Keratinocyte (primary cell): ENCODE measurements around the gene RCAN3. TPM values are rescaled to one million over a fixed set of nuclear protein-coding genes. Genes with fewer than 3 reads are reported as not detected.

ENCODE experiments used
- DNase-seq: peaks from one replicate; pipeline ENCODE4 v3.0.0-alpha.2; 2011; ENCODE audit warnings: low read depth, missing footprints, low spot score
- FAIRE-seq: peaks from 2 replicates; lab custom pipeline; 2011; peaks lifted over from hg19 to GRCh38; lab: Jason Lieb, UNC
- H2AFZ ChIP-seq: 2 replicates; pipeline ENCODE4 v1.6.0; 2012; ENCODE audit warnings: low read length, control low read depth, inconsistent platforms; ENCODE audit not compliant: control insufficient read depth
- H3K27ac ChIP-seq: 2 replicates; pipeline ENCODE4 v1.5.1; 2011; ENCODE audit warnings: low read length; ENCODE audit not compliant: control insufficient read depth, insufficient read depth
- H3K27me3 ChIP-seq: 3 replicates; pipeline ENCODE4 v1.6.0; 2011; ENCODE audit warnings: low read length; ENCODE audit not compliant: control insufficient read depth, insufficient read depth; ENCODE audit errors: extremely low read depth
- H3K36me3 ChIP-seq, 2 experiments: 2 replicates in 1 of 2; 3 replicates in 1 of 2; pipeline ENCODE4 v1.5.1; 2011; ENCODE audit warnings: low read length in 2 of 2, mild to moderate bottlenecking in 1 of 2; ENCODE audit not compliant: control insufficient read depth in 2 of 2, insufficient read depth in 2 of 2; ENCODE audit errors: extremely low read depth in 1 of 2
- H3K4me1 ChIP-seq: 3 replicates; pipeline ENCODE4 v1.5.1; 2011; ENCODE audit warnings: low read length; ENCODE audit not compliant: control insufficient read depth, insufficient read depth; ENCODE audit errors: extremely low read depth
- H3K4me2 ChIP-seq: 3 replicates; pipeline ENCODE4 v1.6.0; 2011; ENCODE audit warnings: low read depth, low read length; ENCODE audit not compliant: control insufficient read depth, insufficient read depth; ENCODE audit errors: extremely low read depth
- H3K4me3 ChIP-seq, 3 experiments: fragments of 200-600 bp in 1 of 3; sonication (generic) in 1 of 3; 2 replicates in 2 of 3; 3 replicates in 1 of 3; pipeline ENCODE4 v1.5.1; 2011 to 2016; ENCODE audit warnings: low read length in 3 of 3, mild to moderate bottlenecking in 3 of 3, control low read depth in 2 of 3, inconsistent platforms in 1 of 3, low read depth in 1 of 3, mixed read lengths in 1 of 3, mixed run types in 1 of 3, moderate library complexity in 1 of 3; ENCODE audit not compliant: control insufficient read depth in 2 of 3, insufficient read depth in 2 of 3; ENCODE audit errors: extremely low read depth in 1 of 3
- H3K79me2 ChIP-seq: 2 replicates; pipeline ENCODE4 v1.6.0; 2012; ENCODE audit warnings: low read length; ENCODE audit not compliant: control insufficient read depth, insufficient read depth
- H3K9ac ChIP-seq: 3 replicates; pipeline ENCODE4 v1.6.0; 2011; ENCODE audit warnings: low read length; ENCODE audit not compliant: control insufficient read depth, insufficient read depth; ENCODE audit errors: extremely low read depth
- H3K9me1 ChIP-seq: 3 replicates; pipeline ENCODE4 v1.6.0; 2011; ENCODE audit warnings: low read length; ENCODE audit not compliant: control insufficient read depth, insufficient read depth; ENCODE audit errors: extremely low read depth
- H3K9me3 ChIP-seq: 2 replicates; pipeline ENCODE4 v1.5.1; 2012; ENCODE audit warnings: low read depth, low read length; ENCODE audit not compliant: control insufficient read depth
- H4K20me1 ChIP-seq: 3 replicates; pipeline ENCODE4 v1.6.0; 2011; ENCODE audit warnings: low read length; ENCODE audit not compliant: control insufficient read depth, insufficient read depth; ENCODE audit errors: extremely low read depth
- EZH2 ChIP-seq: IDR thresholded peaks from one replicate; pipeline ENCODE4 v1.6.1; 2012; ENCODE audit warnings: inconsistent platforms, mild to moderate bottlenecking, low read length, moderate library complexity
- dilution Hi-C: fragments of 300-500 bp; cut with MboI; formaldehyde crosslinking; loops from one replicate; pipeline ENCODE4 v1.7.0; 2020; ENCODE audit warnings: low sequenced_read_pairs; ENCODE audit not compliant: extremely low pct_ligation_motif_present
- polyA plus RNA-seq, 5 experiments: library from polyadenylated mRNA; depleted of rRNA in 3 of 5; stranded (reverse) in 3 of 5; stranded (forward) in 1 of 5; unstranded in 1 of 5; fragments of >200 nt; gene quantifications; 1 replicate in 1 of 5; 2 replicates in 3 of 5; 3 replicates in 1 of 5; pipeline versions ENCODE4 v1.2.1 to v1.2.3, GENCODE V29; 2011 to 2012; ENCODE audit warnings: missing spikeins in 2 of 5, low read depth in 1 of 5, low replicate concordance in 1 of 5
- TF ChIP-seq, protein P1 (sequence below), 3 experiments: IDR thresholded peaks in 1 of 3; conservative IDR thresholded peaks in 1 of 3; optimal IDR thresholded peaks in 1 of 3; 2 replicates in 2 of 3; 3 replicates in 1 of 3; pipeline versions ENCODE3 to v1.5.1; 2011; ENCODE audit warnings: low read length in 3 of 3, mild to moderate bottlenecking in 3 of 3, moderate library complexity in 2 of 3, control low read depth in 1 of 3, inconsistent platforms in 1 of 3; ENCODE audit not compliant: insufficient read depth in 2 of 3; ENCODE audit errors: extremely low read depth in 1 of 3

Gene RCAN3
- polyA plus RNA-seq, 1 donor (not counting 4 experiments of a cell fraction or from before 2014, with no cell fraction given), result 13.8 TPM

DNA sequence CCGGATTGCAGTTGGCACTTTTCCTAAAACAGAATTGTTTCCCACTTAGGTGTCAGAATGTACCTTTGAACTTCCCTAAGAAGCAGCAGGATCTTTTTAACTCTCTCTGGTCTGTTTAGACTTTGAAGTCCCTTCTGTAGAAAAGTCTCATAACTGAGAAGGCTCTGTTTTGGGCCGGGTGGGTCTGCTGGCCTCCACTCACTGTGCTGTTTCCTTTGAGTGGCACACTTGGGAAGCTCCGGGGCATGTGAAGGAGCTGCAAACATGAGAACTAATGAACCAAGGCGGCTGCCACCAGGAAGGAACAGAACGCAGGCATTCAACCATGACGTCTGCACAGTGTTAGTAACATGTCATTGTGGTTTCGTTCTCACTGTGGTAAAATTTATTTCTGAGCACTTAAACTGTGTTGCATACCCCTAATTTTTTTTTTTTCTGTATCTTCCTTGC, 33.8 kb downstream of the RCAN3 start:
- FAIRE-seq (no peak), DNase-seq (no peak)
- H3K4me1 ChIP-seq, result peaks cover 8% of the 10 kb centered on the region
- H3K4me2 ChIP-seq, result no peak overlapping the region
- no peak overlapping the region for H3K27ac ChIP-seq
- H3K9me3 ChIP-seq, result no peaks in the 10 kb centered on the region
- H3K9me1 ChIP-seq, result no peaks in the 10 kb centered on the region
- H3K9ac ChIP-seq, result no peak overlapping the region
- TF ChIP-seq, protein P1, sequence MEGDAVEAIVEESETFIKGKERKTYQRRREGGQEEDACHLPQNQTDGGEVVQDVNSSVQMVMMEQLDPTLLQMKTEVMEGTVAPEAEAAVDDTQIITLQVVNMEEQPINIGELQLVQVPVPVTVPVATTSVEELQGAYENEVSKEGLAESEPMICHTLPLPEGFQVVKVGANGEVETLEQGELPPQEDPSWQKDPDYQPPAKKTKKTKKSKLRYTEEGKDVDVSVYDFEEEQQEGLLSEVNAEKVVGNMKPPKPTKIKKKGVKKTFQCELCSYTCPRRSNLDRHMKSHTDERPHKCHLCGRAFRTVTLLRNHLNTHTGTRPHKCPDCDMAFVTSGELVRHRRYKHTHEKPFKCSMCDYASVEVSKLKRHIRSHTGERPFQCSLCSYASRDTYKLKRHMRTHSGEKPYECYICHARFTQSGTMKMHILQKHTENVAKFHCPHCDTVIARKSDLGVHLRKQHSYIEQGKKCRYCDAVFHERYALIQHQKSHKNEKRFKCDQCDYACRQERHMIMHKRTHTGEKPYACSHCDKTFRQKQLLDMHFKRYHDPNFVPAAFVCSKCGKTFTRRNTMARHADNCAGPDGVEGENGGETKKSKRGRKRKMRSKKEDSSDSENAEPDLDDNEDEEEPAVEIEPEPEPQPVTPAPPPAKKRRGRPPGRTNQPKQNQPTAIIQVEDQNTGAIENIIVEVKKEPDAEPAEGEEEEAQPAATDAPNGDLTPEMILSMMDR (optimal IDR thresholded peaks at IDR 0.05 in 1 of 3, IDR thresholded peaks at IDR 0.05 in 1 of 3, conservative IDR thresholded peaks at IDR 0.05 in 1 of 3; ENCODE audit: extremely low read depth in 1 of 3, insufficient read depth in 2 of 3, low read length in 3 of 3), result no peak
- TF ChIP-seq EZH2, result no peak
- H3K4me3 ChIP-seq, result no peak overlapping the region
- H2AFZ ChIP-seq, result no peak overlapping the region
- dilution Hi-C loops, result no loop called here
- no peaks in the 10 kb centered on the region for H4K20me1 ChIP-seq
- no peaks in the 10 kb centered on the region for H3K27me3 ChIP-seq
- H3K79me2 ChIP-seq, result no peaks in the 10 kb centered on the region
- H3K36me3 ChIP-seq, result peaks cover 4 to 8% of the 10 kb centered on the region in 2 experiments

DNA sequence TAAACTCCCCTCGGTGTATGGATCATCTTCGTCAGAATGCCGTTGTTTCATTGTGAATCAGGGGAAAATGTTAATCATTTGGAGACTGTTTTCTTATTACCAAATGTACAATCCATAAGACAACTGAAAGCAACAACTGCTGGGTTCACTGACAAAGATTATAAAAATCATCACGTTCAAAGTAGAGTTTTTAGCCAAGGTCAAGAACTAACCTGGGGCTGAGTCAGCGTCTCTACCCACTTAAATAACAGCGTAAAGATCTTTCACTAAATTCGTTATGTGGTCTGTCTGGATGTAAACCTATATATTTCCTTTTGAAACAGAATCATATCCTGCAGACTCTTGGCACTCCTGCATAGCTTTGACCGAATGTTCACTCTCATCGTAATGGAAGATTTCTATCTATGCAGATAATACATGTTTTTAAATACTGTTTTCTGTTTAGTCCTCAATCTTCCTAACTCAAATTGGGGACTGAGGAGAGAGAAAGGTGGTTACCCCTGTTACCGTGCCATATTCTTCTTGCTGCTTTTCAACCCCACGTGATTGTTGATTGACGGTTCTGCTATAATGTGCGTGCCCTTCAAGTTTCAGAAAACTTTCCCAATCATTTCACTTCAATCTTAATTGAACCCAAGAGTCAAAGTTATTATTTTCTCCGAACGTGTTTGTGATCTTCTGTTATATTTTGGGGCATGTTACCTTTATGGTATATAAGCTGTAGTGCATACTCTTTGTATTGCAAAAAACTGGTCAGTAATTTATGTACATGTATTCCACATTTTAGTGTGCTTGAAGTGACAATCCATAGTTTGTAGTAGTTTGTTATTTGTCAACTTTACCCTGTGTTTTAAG, 37.6 kb downstream of the RCAN3 start:
- H3K4me3 ChIP-seq, result no peak overlapping the region
- dilution Hi-C loops, result no loop called here

More for the DNA sequence above, 37.6 kb downstream of the RCAN3 start:
- Histone ChIP-seq H3K9me1 (no peaks in the 10 kb centered on the region), H3K27ac (no peak overlapping the region), H3K4me2 (no peak overlapping the region), H2AFZ (no peak overlapping the region), H3K4me1 (peaks cover 32% of the 10 kb centered on the region), H3K79me2 (no peaks in the 10 kb centered on the region), H3K36me3 (peaks cover 2 to 3% of the 10 kb centered on the region in 2 experiments), H3K9me3 (no peaks in the 10 kb centered on the region), H3K27me3 (no peaks in the 10 kb centered on the region), H3K9ac (no peak overlapping the region), H4K20me1 (no peaks in the 10 kb centered on the region)
- FAIRE-seq (peak; percentile 5), DNase-seq (no peak)
- TF ChIP-seq, protein P1 (optimal IDR thresholded peaks at IDR 0.05 in 1 of 3, IDR thresholded peaks at IDR 0.05 in 1 of 3, conservative IDR thresholded peaks at IDR 0.05 in 1 of 3; ENCODE audit: extremely low read depth in 1 of 3, insufficient read depth in 2 of 3, low read length in 3 of 3), result no peak
- no peak for TF ChIP-seq EZH2
